Activated naive CD4-positive, alpha-beta T cell (primary cell): ENCODE measurements around the gene SPARCL1.

ENCODE experiments used
- DNase-seq, 4 experiments: peaks; one replicate each; lab custom pipeline; 2025; lab: John Stamatoyannopoulos, UW

Gene SPARCL1

GRCh38 chr4:87540146-87541058 lies 11.2 kb upstream of the SPARCL1 start:
- DNase-seq: no peak

GRCh38 chr4:87532907-87533306 lies 3.7 kb upstream of the SPARCL1 start:
- DNase-seq: no peak

GRCh38 chr4:87532109-87532508 lies 2.9 kb upstream of the SPARCL1 start:
- DNase-seq: no peak

GRCh38 chr4:87531621-87532020 lies 2.4 kb upstream of the SPARCL1 start:
- DNase-seq: no peak

GRCh38 chr4:87530868-87531267 lies 1.7 kb upstream of the SPARCL1 start:
- no peak for DNase-seq

GRCh38 chr4:87530229-87530628 lies 1.1 kb upstream of the SPARCL1 start:
- DNase-seq: no peak

GRCh38 chr4:87527431-87528220 lies 1.6 kb downstream of the SPARCL1 start:
- DNase-seq: no peak

GRCh38 chr4:87525636-87526295 lies 3.4 kb downstream of the SPARCL1 start:
- DNase-seq: no peak

GRCh38 chr4:87524456-87524855 lies 4.7 kb downstream of the SPARCL1 start:
- no peak for DNase-seq

- no peak for DNase-seq
These were observed 5.9 kb downstream of the SPARCL1 start for GRCh38 chr4:87523307-87523706.

GRCh38 chr4:87521757-87522374 lies 7.3 kb downstream of the SPARCL1 start:
- DNase-seq: no peak

GRCh38 chr4:87521319-87521718 lies 7.9 kb downstream of the SPARCL1 start:
- DNase-seq: no peak

- no peak for DNase-seq
These were observed 11.6 kb downstream of the SPARCL1 start for GRCh38 chr4:87517621-87518020.

GRCh38 chr4:87516683-87517082 lies 12.5 kb downstream of the SPARCL1 start:
- DNase-seq: no peak

- no peak for DNase-seq
These were observed 16.8 kb downstream of the SPARCL1 start for GRCh38 chr4:87512400-87512799.

- DNase-seq: no peak
These were observed 17.7 kb downstream of the SPARCL1 start for GRCh38 chr4:87511500-87511899.

- DNase-seq: no peak
These were observed 18.4 kb downstream of the SPARCL1 start for GRCh38 chr4:87510747-87511146.

GRCh38 chr4:87506974-87507701 lies 22.0 kb downstream of the SPARCL1 start:
- DNase-seq: no peak

- DNase-seq: no peak
These were observed 23.3 kb downstream of the SPARCL1 start for GRCh38 chr4:87505862-87506261.

- DNase-seq: no peak
These were observed 26.5 kb downstream of the SPARCL1 start for GRCh38 chr4:87502580-87503238.

- DNase-seq: no peak
These were observed 29.1 kb downstream of the SPARCL1 start for GRCh38 chr4:87500092-87500462.
